A673 (cell line): ENCODE measurements around the gene NEDD8.

Source experiments
- CTCF ChIP-seq: fragments of 300-800, 200-600 bp; sonication (generic); conservative IDR thresholded peaks from 2 replicates; pipeline ENCODE4 v1.5.1; 2017; ENCODE audit warnings: low read depth, mild to moderate bottlenecking, antibody characterized with exemption, low read length, moderate library complexity, mixed read lengths
- EZH2 ChIP-seq: fragments of 200-600 bp; sonication (generic); IDR thresholded peaks from 2 replicates; pipeline ENCODE4 v1.6.1; 2017; ENCODE audit warnings: borderline replicate concordance, low read depth, mild to moderate bottlenecking, mixed read lengths, antibody characterized with exemption, low read length; ENCODE audit not compliant: poor library complexity, severe bottlenecking

DNA sequence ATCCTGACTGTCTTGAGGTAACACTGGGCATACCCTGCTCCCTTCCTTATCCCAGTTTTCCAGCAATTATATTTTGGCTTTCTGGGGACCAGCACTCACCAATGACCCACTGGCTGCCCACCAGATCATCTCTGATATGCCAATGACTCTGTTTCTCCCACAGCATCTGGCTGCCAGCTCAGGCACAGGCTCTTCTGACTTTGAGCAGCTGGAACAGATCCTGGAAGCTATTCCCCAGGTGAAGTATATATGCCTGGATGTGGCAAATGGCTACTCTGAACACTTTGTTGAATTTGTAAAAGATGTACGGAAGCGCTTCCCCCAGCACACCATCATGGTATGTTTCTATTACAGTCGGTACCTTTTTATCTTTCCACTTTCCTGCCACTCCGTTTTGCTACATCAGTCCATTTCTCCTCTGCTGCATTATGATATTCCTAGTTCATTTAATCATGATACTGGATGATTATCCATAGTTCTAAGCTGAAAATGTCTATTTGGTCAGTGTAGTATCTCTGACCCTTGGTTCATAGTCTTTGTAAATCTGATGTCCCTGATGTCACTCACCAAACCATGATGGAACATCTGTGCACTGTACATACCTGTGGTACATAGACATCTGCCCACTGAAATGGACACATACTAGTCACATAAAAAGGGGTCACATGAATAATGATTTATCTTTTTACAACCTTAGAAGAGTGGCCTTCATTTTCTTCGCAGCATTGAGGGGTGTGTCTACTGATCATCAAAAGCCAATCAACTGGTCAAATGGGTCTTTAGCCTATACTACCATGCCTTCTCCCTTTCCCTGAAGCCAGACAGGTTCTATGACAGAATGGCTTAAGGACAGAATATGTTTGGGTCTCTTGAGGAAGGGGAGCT lies 3.9 kb upstream of the NEDD8 start:
- TF ChIP-seq EZH2 (no peak), CTCF (no peak)
